Activated CD8-positive, alpha-beta memory T cell treated with anti-CD3 and anti-CD28 coated beads, Interleukin-2, amount 50 U/mL, for 24 hours (primary cell): ENCODE measurements around the gene PDE8B.

Experiments
- DNase-seq: peaks from one replicate; pipeline ENCODE4 v3.0.0-alpha.2; 2020; ENCODE audit errors: extremely low read depth

PDE8B gene, protein sequence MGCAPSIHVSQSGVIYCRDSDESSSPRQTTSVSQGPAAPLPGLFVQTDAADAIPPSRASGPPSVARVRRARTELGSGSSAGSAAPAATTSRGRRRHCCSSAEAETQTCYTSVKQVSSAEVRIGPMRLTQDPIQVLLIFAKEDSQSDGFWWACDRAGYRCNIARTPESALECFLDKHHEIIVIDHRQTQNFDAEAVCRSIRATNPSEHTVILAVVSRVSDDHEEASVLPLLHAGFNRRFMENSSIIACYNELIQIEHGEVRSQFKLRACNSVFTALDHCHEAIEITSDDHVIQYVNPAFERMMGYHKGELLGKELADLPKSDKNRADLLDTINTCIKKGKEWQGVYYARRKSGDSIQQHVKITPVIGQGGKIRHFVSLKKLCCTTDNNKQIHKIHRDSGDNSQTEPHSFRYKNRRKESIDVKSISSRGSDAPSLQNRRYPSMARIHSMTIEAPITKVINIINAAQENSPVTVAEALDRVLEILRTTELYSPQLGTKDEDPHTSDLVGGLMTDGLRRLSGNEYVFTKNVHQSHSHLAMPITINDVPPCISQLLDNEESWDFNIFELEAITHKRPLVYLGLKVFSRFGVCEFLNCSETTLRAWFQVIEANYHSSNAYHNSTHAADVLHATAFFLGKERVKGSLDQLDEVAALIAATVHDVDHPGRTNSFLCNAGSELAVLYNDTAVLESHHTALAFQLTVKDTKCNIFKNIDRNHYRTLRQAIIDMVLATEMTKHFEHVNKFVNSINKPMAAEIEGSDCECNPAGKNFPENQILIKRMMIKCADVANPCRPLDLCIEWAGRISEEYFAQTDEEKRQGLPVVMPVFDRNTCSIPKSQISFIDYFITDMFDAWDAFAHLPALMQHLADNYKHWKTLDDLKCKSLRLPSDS

DNA sequence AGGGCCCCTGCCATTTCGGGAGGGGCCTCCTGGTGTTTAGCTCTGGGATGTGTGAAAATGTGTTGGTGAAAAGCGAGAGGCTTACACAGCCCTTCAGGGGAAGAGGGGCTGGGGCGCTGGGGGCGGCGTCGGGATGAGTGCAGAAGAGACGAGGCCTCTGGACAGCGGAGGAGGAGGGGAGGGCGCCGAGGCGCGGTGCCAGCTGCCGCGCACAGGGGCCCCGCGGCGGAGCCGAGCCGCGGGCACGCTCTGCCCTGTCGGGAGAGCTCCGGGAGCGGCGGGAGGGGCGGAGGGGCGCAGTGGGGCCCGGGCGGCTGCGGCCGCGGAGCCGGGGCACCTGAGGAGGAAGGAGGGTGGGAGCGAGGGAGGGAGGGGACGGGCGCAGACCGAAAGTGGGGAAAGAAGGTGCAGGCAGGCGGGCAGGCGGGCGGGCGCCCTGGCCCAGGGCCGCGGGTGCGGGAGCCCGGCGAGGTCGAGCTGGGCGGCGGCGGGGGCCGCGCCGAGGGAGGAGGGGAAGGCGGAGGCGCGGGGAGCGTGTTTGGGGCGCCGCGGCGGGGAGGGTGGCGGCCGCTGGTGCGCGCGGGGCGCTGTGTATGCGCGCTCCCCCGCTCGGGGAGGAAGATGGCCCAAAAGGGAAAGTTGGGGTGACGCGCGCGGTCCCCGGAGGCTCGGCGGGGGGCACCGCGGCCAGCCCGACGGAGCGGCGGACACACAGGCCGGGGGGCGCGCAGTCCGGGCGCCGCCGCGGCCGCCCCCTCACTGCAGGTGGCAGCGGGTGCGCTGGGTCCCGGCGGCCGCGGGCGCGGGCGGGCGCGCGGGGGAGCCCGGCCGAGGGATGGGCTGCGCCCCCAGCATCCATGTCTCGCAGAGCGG lies at the start of gene PDE8B:
Gene PDE8B, plus strand, starts transcription at position 590 of the 873 bp plus-strand sequence. Its CDS starts 246 bp downstream, at position 836.
- no peak for DNase-seq

DNA sequence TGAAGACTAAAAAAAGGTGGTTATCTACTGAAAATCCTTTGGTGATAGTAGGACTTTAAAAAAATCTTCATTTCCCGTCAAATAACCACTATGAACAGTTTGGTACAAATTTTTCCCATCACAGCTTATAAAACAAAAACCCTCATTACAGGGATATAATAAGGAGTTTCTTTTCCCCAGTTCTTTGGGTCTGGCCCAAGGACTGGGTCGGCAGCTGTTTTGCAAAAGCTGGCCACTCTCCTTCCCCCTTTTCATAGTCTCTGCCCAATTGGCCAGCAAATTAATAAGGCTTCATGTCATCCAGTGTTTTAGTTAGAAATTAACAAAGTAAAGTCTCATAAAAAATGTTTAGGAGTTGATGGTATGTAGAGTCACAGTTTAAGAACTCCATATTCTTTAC lies 47.0 kb upstream of the PDE8B start:
- DNase-seq: no peak

DNA sequence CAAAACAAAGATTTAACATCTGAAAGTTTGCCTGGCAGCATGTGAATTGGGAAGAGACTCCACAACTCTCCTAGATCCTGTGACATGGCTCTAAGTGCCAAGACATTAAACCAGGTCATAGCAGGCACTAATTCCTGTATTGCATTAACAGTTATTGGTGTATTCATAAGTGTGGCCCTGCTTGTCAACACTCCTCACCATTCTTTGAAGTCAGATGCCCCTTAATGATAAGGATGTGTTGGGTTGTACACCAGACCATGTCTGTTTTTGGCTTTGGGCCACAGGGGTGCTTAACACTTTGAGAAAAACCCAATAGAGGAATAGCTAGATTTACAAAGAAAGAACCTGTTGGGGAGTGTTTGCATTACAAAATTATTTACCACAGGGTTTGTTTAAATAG lies 43.4 kb upstream of the PDE8B start:
- DNase-seq: no peak

DNA sequence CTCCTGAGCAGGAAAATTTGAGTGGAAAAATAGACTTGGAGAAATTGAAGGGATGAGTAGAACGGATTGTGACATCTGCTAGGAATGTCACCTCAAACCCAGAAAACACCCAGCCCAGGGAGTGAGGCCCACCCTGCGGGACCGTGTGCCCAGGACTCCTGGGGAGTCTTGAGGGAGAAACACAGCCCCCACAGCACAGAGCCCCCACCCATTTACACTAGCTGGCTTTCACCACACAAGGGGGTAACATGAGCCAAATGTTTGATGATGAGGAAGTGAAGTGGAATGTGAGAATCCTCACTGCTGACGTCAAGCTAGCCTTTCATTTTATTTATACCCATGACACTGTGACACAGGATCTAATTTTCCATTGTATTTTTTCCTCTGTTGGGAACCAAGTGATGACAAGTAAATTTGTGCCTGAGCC lies 42.8 kb upstream of the PDE8B start:
- DNase-seq: no peak

DNA sequence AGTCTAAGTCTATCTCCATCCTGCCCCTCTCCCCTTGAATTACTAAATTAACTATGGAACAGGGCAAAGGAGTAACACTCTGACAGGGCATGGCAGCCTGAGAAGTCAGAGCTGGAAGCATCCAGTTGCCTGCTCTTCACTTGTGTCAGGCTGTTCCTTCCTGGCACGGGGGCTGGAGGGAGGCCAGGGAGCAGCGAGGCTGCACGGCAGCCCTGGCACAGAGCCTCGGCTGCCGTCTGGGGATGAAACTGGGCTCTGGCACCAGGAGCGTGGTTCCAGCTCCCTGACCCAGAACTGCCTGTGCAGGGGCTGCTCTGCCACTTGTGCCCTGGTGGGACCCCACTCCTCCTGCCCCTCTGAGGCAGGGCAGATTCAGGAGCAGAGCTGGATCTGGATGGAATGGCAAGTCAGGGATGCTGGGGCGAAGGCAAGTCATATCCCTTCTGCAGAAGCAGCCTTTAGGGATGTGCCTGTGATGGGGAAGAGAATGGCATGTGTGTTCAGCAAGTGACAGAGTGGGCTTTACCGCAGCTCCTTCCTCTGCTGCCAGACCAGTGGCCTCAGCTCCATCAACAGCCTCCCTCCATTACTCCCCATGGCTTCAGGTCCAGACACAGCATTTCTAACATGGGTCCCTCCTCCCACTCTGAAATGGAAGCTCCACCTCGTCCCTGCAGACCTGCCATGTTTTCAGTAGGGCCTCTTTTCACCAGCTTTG lies 42.2 kb upstream of the PDE8B start:
- no peak for DNase-seq

DNA sequence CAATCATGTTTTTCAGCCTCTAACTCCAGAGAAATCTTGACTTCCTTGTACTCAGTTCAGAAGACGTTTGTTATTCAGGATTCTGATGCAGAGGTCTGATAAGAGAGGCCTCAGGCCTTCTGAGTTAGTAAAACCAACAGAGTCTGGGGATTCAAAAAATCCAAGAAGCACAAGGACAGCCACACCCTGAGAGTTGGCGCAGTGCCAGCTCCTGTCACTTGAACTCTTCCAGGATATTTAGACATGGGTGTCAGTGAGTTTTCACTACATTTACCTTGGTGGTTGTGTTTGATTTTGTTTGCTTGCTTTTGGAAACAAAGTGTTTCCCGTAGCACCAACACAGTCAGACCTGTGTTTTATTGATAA lies 41.6 kb upstream of the PDE8B start:
- no peak for DNase-seq

DNA sequence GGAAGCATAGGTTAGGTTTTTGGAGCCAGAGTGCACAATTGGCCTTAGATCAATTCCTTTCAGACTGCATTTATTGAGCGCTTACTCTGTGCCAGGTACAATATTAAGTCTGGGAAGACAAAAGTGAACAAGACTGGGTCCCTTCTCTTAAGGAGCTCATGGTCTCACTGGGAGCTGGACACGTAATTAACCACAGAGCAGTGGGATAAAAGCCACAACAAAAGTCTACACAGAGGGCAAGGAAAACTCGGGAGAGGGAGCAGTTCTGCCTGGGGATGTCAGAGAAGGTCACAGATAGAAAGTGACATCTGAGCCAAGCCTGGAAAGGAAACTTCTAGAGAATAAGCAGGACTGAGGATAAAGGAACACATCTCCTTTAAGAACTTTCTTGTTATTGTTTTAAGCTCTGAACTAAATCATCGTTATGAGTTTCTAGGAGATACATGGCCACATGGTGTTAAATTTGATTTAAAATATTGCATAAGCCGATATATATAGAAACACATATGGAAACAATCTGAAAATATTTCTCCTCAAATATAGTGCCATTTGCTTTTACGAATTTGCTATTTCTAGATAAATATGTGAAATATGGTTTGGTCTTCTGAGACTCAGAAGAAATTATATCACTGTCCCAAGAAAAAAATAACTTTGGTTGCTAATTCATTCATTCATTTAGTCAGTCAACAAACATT lies 40.1 kb upstream of the PDE8B start:
- DNase-seq: no peak

DNA sequence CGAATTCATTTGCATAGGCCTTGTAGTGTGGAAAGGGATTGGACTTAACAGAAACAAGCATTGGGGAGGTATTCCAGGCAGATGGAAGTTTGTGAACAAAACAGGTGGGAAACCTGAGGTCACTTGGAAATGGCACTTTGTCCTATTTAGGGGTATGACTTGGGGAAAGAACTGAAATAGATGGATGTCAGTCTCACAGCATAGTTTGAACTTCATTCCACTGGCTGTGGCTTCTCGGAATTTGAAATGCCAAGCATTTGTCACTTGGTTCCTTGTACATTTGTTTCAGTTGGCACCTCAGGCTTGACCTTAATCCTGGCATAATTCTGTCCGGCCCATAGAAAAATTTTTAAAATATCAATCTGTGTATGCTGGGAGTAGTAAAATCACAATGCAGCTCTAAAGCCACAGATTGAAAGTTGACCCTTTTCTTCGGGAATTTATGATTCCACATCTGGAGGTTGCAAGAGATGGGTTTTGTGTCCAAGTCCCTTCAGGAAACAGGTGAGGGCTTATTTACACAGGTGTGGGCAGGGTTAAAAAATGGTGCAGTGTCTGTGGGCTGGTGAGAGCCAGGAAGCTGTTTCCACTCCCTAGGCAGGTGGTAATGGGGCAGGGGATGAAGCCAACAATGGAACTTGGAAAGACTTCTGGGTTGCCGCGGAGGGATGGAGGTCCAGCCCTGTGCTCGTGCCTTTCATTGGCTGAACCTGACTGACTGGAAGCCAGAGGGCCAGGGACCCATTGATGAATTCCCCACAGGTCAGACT lies 39.2 kb upstream of the PDE8B start:
- DNase-seq: no peak

DNA sequence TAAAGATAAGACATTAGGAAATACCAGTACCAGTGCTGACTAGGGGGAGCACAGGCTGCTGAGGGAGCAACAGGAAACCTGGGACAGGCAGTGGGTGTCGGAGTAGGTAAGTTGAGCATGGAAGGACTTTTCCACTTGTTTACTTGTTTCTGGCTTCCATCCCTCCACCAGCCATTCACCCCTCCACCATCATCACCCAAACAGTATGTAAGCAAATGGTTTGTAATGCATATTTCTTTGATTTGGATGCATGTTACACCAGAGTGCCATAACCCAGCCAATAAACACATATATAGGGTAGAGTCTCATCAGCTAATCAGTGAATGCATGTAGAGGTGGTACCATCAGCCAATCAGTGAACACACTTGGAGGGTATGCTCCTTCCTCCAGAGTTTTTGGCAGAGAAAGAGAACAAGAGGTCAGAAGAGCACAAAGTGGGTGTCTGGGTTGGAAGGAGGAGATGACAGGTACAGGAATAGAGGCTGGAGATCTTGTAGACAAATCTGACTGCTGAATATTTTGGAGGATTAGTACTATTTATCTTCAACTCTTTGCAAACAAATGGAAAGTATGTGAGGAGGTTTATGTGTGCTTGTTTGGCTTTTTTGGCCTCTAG lies 37.7 kb upstream of the PDE8B start:
- DNase-seq: no peak

DNA sequence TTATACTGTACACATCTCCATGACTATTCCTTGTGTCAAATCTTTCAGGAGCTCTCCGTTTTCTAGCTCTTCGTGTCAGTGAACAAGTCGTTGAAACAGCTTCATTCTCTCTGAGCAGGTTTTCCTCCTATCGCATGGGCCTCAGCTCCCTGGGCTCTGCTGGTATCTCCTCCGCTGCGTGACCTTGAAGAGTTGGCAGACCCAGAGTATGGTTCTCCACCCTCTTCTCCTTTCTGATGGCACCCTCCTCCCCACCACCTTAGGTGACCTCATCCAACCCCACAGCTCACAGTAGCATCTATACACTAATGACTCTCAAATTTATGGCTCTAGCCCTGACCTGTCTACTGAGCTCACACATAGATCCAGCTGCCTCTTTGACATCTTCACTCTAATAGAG lies 36.0 kb upstream of the PDE8B start:
- DNase-seq: no peak

DNA sequence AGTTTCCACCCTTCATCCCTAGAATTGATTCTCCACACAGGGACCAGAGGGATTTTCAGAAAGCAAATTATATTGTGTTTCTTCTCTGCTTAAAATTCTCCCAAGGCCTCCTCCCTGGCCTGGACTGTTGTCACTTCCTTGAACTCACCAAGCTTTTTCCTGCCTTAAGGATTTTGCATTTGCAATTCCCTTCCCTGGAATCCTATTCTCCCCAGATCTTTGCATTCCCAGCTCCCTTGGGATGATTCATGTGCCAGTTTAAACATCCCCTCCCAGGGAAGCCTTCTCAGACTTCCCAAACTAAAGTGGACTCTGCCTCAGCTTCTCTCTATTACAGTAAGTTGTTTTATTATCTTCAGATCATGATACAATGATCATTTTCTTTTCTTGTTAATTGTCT lies 35.2 kb upstream of the PDE8B start:
- DNase-seq: no peak

DNA sequence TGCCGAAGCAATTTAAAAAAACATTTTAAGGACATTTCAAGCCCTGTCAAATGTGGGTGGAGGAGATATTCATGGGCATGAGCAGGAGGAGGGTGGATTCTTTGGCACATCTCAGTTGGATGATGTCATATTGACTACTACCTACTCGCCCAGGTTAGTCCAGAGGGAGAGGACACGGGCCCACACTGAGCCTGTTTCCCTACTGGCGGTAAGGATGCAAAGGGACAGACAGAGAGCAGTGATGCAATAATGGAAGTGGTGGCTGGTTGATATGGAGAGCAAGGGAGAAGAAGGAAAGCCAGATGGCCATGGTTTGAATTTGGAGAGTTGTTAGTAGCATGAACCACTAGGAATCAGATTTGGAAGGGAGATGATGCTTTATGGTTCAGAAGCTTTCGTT lies 34.1 kb upstream of the PDE8B start:
- no peak for DNase-seq

DNA sequence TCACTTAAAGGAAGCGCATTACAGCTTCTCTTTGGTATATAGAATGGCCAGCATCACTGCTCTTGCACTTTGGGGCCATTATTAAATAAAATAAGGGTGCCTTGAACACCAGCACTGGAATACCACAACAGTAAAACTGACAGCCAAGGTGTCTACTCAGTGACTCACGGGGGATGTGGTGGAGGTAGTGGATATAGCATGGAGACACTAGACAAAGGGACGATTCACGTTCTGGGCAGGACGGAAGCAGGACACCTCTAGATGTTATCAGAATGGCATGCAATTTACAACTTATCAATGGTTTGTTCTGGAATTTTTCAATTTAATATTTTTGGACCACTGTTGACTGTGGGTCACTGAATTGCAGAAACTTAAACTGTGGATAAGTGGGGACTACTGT lies 32.9 kb upstream of the PDE8B start:
- DNase-seq: no peak

DNA sequence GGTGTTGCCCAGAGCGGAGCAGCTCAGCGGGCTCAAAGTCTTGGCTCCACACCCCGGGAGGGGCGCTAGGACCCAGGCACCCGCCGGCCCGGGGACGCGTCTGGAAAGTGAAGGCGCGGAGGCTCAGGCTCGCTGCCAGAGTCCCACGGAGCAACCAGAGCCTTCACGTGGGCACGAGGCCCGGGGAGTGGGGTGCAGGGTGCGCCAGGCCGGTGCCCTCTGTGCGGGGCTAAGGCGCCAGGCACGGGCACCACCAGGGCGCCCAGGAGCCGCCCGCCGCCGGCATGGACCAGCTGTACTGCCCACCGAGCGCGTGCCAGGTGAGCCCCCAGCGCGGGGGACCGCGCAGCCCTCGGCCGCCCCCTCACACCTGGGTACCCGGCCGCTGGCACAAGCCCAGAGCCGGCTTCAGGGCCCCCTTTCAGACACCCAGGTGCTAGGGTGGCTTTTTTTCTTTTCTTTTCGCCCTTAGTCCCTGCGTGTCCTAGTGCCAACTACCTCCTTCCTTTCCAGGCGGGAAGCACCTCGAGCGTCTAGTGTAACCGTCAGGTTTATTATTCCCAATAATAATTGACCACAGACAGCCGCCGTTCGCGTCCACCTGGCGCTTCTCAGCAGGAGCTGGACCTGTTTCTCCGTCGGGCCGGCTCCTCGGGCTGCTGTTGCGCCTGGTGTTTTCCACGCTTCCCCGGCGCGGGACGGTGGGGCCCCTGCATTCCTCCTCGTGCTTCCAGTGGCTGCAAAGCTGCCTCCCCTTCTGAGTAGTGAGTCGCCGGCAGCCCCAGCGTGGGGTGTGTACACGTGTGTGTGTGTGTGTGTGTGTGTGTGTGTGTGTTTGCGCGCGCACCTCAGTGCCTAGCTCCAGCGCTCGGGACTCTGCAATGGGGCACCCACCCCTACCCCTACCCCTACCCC lies 30.1 kb upstream of the PDE8B start:
- no peak for DNase-seq

DNA sequence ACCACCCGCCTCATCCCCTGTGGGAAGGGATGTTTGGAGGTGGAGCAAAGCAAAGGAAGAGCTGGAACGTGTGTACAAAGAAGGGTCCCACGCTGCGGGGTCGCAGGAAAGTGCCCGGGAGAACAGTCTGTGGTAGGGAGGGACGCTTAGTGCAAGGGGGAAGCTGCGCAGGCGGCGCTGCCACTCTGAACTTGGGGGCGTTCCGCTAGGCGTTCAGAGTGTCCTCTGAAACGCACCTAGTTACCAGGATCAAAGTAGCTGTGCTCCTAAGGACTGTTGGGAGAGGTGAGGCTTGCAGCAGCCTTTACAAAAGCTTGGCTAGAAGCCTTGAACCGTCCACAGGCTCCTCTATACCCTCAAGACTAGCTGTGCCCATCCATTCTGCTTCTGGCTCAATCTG lies 29.3 kb upstream of the PDE8B start:
- DNase-seq: no peak

DNA sequence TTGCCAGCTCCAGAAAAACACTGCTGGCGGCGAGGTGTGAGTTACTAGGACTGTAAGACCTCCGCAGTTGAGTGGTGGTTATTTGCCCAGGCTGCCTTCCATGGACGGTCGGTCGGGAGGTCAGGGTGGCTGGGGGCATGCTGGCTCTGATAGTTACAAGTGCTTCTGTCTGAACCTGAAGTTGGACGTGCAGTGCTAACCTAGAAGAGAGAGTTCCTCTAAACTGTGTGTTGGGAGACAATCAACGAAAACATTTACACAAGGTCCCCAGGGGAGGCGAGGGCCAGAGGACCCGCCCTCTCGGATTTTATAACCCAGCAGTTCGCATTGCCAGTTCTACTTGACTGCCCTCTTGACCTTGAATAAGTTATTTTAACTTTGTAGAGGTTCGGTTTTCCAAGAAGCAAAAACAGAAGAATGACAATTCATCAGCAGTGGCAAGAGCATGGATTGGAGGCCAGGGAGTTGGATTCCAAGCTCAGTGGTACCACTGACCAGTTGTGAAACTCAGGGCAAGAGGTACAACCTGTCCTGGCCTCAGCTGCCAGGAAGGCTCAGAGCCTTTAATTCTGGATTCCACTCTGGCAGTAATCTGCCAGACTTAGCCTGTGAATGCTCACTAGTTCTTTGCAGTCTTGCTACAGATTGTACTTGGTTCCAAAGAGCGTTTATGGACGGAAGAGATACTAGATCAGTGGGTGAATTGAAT lies 28.7 kb upstream of the PDE8B start:
- no peak for DNase-seq

DNA sequence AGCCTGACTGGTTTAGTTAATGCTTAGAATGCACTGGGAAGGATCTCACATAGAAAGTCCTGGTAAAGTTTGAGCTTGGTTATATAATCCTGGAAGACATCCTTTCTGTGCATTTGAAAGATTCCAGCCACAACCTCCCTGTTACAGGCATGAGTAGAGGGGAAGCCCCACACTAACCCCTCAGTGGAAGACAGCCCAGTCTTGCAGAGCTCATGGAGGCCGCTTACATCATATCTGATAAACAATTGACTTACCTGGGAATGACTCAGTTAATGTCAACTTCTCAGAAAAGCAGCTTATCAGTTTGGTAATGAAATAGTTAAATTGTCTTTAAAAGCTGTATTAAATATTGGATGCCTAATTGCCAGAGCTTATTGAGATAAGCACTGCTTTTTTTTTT lies 28.1 kb upstream of the PDE8B start:
- no peak for DNase-seq
